Osteoblast (primary cell): ENCODE measurements around the gene PTPRN2. TPM values are rescaled to one million over a fixed set of nuclear protein-coding genes. Genes with fewer than 3 reads are reported as not detected.

Source experiments
- DNase-seq: peaks from one replicate; pipeline ENCODE4 v3.0.0; 2011; ENCODE audit warnings: low spot score, mixed read lengths; ENCODE audit not compliant: insufficient read length; ENCODE audit errors: missing footprints
- H2AFZ ChIP-seq: 2 replicates; pipeline ENCODE4 v1.6.0; 2011; ENCODE audit warnings: mild to moderate bottlenecking, low read length
- H3K27ac ChIP-seq: 2 replicates; pipeline ENCODE4 v1.5.1; 2011; ENCODE audit warnings: mild to moderate bottlenecking, low read depth, low read length, moderate library complexity
- H3K27me3 ChIP-seq: 2 replicates; pipeline ENCODE4 v1.6.0; 2012; ENCODE audit warnings: mild to moderate bottlenecking, control low read depth, inconsistent platforms, low read length, moderate library complexity; ENCODE audit not compliant: insufficient read depth
- H3K36me3 ChIP-seq: 2 replicates; pipeline ENCODE4 v1.5.1; 2011; ENCODE audit warnings: mild to moderate bottlenecking, low read length, control low read depth, moderate library complexity; ENCODE audit not compliant: insufficient read depth
- H3K4me1 ChIP-seq: 2 replicates; pipeline ENCODE4 v1.5.1; 2011; ENCODE audit warnings: mild to moderate bottlenecking, low read length, control low read depth, moderate library complexity; ENCODE audit not compliant: insufficient read depth
- H3K4me2 ChIP-seq: 2 replicates; pipeline ENCODE4 v1.6.0; 2011; ENCODE audit warnings: mild to moderate bottlenecking, low read length; ENCODE audit not compliant: insufficient read depth
- H3K4me3 ChIP-seq: fragments of 200-600 bp; sonication (generic); 3 replicates; pipeline ENCODE4 v1.5.1; 2012; ENCODE audit warnings: mild to moderate bottlenecking, low read length, inconsistent platforms; ENCODE audit not compliant: insufficient read depth
- H3K79me2 ChIP-seq: 2 replicates; pipeline ENCODE4 v1.6.0; 2012; ENCODE audit warnings: mild to moderate bottlenecking, low read length, control low read depth, inconsistent platforms; ENCODE audit not compliant: insufficient read depth
- H3K9me3 ChIP-seq: 2 replicates; pipeline ENCODE4 v1.5.1; 2011; ENCODE audit warnings: low read depth, low read length, control low read depth
- H4K20me1 ChIP-seq: 2 replicates; pipeline ENCODE4 v1.6.0; 2012; ENCODE audit warnings: mild to moderate bottlenecking, low read length, control low read depth; ENCODE audit not compliant: insufficient read depth
- CTCF ChIP-seq: IDR thresholded peaks from 2 replicates; pipeline ENCODE4 v1.5.1; 2011; ENCODE audit warnings: mild to moderate bottlenecking, low read depth, low read length, moderate library complexity; ENCODE audit errors: extremely low read depth
- total RNA-seq: library from RNA; depleted of rRNA; stranded (reverse); fragments of >200 nt; gene quantifications from 2 replicates; pipeline ENCODE4 v1.2.3, GENCODE V29; 2012

The PTPRN2 gene
- total RNA-seq, 1 donor = 0.36 TPM

DNA sequence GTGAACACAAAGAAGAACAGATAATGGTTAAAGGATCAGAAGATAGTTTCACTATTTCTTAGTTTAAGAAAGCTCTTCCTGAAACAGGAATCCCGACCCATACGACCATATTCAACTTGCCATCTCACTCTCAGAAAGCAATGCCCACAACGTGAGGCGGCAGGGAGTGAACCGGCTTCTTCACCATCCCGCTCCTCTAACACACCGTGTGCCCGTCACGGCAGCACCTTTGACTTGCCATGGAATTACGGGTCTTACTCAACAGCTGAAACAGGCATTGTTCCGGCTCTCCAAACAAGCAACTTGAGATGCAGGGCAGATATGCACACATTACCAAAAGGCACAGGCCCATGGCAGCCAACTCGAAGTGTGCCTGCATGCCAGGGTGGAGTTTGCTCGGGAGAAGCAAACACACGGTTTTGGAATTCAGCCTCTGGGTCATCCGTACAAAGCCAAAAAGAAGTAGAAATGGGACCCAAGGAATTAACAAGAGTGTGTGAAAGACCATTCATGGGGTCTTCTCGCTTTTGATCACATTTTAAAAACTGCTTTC lies 957.2 kb downstream of the PTPRN2 start:
- H3K36me3 ChIP-seq = no peaks in the 10 kb centered on the region
- peak; percentile 15 for DNase-seq
- no peaks in the 10 kb centered on the region for H3K79me2 ChIP-seq
- no peak overlapping the region for H3K4me3 ChIP-seq
- H3K4me1 ChIP-seq = no peaks in the 10 kb centered on the region
- no peaks in the 10 kb centered on the region for H4K20me1 ChIP-seq
- H3K27me3 ChIP-seq = no peaks in the 10 kb centered on the region
- H3K9me3 ChIP-seq = no peaks in the 10 kb centered on the region
- no peak overlapping the region for H2AFZ ChIP-seq
- H3K27ac ChIP-seq = no peak overlapping the region
- TF ChIP-seq CTCF = no peak
- H3K4me2 ChIP-seq = no peak overlapping the region

DNA sequence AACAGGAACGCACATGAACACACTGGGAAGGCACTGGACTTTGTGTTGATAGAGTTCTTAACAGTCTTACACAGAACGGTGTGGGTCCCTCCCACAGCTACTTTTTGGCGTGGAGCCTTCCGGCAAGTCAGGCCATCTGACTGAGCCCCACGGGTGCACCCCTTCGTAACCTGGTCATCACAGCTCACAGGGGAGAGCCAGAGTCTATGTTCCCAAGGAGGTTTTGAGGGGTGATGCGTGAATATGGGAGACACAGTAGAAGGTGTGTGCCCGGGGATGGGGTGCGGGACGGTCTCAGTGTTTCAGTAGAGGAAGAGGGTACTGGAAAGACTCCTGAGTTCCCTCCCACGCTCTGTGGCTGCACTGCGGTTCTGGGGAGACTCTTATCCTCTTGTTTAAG lies 959.2 kb downstream of the PTPRN2 start:
- Histone ChIP-seq H3K27ac (no peak overlapping the region), H3K27me3 (no peaks in the 10 kb centered on the region), H3K79me2 (no peaks in the 10 kb centered on the region), H3K9me3 (no peaks in the 10 kb centered on the region), H3K4me3 (no peak overlapping the region), H4K20me1 (no peaks in the 10 kb centered on the region), H2AFZ (no peak overlapping the region), H3K4me2 (no peak overlapping the region), H3K36me3 (no peaks in the 10 kb centered on the region), H3K4me1 (no peaks in the 10 kb centered on the region)
- no peak for TF ChIP-seq CTCF
- DNase-seq = peak; percentile 8

- H3K27ac ChIP-seq = no peak overlapping the region
- TF ChIP-seq CTCF = no peak
These were observed 960.0 kb downstream of the PTPRN2 start for GRCh38 chr7:157627646-157628045.

DNA sequence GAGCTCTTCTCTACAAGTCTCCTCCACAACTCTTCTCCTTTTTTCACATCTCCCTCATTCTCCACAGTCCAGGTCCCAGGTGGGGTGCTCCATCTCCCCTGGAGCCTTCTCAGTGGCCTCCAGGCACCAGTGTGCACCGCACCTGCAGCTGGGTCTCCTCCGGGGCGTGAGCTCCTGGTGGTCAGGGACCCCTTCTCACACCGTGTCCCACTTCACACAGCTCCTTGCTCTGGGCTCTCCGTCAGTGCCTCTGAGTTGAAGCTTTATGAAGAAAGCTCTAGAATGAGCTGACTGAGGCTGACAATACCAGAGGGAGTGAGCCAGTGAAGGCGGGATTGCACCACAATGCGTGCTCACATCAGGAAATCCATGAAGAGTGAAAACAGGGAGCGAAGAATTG lies 960.6 kb downstream of the PTPRN2 start:
- Histone ChIP-seq H3K27ac (no peak overlapping the region), H3K4me2 (no peak overlapping the region), H3K36me3 (no peaks in the 10 kb centered on the region), H3K9me3 (no peaks in the 10 kb centered on the region), H3K4me1 (no peaks in the 10 kb centered on the region), H3K4me3 (no peak overlapping the region), H3K79me2 (no peaks in the 10 kb centered on the region), H3K27me3 (no peaks in the 10 kb centered on the region), H2AFZ (no peak overlapping the region), H4K20me1 (no peaks in the 10 kb centered on the region)
- TF ChIP-seq CTCF = no peak
- DNase-seq = peak; percentile 53

More at GRCh38 chr7:157627646-157628045, 960.0 kb downstream of the PTPRN2 start:
- H3K9me3 ChIP-seq = no peaks in the 10 kb centered on the region
- H4K20me1 ChIP-seq = no peaks in the 10 kb centered on the region
- H3K79me2 ChIP-seq = no peaks in the 10 kb centered on the region
- H3K4me3 ChIP-seq = no peak overlapping the region
- no peak overlapping the region for H2AFZ ChIP-seq
- no peaks in the 10 kb centered on the region for H3K4me1 ChIP-seq
- H3K27me3 ChIP-seq = no peaks in the 10 kb centered on the region
- H3K36me3 ChIP-seq = no peaks in the 10 kb centered on the region
- peak; percentile 3 for DNase-seq
- H3K4me2 ChIP-seq = no peak overlapping the region
